HG02759 (cell line): ENCODE results near the gene RFWD3.
"Not testable (repeated sequence)": the region's sequence is repeated elsewhere in the genome, so short reads cannot be mapped to it uniquely, and the experiment has no call there.

ENCODE experiments used
- ATAC-seq: cut with Tn5 transposase; IDR thresholded peaks from one replicate; pipeline ENCODE4 v1.9.1; 2021; ENCODE audit warnings: mild to moderate bottlenecking, moderate library complexity; ENCODE audit not compliant: unreplicated experiment

The RFWD3 gene, protein sequence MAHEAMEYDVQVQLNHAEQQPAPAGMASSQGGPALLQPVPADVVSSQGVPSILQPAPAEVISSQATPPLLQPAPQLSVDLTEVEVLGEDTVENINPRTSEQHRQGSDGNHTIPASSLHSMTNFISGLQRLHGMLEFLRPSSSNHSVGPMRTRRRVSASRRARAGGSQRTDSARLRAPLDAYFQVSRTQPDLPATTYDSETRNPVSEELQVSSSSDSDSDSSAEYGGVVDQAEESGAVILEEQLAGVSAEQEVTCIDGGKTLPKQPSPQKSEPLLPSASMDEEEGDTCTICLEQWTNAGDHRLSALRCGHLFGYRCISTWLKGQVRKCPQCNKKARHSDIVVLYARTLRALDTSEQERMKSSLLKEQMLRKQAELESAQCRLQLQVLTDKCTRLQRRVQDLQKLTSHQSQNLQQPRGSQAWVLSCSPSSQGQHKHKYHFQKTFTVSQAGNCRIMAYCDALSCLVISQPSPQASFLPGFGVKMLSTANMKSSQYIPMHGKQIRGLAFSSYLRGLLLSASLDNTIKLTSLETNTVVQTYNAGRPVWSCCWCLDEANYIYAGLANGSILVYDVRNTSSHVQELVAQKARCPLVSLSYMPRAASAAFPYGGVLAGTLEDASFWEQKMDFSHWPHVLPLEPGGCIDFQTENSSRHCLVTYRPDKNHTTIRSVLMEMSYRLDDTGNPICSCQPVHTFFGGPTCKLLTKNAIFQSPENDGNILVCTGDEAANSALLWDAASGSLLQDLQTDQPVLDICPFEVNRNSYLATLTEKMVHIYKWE

DNA sequence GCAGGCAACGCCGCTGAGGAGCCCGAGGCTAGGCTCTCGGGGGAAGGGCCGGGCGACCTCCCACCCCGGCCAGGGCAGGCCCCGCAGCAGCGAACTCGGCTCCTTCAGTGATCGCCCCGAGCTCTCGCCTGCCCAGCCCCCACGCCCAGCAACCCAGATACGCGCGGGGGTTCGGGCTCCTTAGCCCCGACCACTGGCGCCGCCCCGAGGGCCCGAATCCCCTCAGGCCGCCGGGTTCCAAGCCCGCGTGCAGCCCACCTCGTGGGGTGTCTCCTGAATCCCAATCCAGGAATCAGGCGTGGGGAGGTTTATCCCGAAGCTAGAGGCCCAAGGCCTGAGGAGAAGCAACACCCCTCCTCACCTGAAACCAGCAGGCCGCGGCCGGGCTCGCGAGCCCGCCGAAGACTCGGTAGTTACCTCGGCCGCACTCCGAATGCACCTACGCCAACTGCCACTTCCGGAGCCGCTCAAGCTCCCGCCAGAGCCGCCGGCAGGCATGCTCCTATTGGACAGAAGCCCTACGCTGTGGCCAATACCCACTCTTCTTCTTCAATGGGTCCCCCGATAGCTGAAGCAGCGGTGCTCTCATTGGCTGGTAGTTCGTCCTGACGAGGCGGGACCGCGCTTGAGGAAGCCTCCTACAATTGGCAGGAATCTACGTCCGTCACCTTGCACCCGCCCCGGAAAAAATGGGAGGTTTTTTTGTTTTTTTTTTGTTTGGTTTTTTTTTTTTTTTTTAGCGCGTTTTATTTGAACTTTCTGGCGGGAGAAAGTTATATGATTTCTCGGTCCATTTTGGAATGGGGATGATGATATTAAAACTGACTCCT is at the start of gene RFWD3:
Gene RFWD3 (minus strand): TSS at position 453 of the 830 bp plus-strand sequence. CDS start 5,428 bp downstream, outside the sequence.
- ATAC-seq: peak; percentile 100

DNA sequence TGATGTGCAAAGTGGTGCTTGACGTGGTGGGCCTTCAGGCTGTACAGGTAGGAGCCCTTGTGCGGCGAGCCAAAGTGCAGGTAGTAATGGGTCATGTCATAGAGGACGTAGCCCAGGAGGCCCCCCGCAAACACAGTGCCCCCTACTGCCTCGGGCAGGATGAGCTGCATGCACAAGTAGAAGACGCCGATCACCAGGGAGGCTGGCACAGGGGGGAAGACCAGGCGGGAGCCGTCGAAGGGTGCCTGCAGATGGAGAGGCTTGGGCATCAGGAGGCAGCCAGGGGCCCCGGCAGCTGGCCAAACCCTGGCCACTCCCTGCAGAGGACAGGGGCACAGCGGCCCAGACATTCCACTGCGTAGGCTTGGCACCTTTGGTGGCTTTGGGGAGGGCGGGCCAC is 49.7 kb upstream of the RFWD3 start:
- no peak for ATAC-seq

DNA sequence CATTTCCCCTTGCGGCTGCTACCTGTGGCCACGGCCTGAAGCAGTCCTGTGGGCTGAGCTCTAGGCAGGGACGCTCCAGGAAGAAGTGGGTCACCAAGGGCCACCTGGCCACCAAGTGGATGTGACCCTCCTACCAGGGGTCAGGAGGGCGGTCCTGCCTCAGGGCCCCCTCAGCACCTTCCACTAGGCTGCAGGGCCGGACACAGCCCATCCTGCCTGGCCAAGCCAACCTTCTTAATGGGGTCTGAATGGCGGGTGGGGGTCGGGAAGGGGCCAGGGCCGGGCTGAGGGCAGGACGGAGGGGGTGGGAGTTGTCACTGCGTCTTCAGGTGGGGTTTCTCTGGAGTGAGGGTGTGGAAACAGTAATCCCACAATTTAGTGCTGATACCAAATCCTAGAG is 47.2 kb upstream of the RFWD3 start:
- no peak for ATAC-seq

DNA sequence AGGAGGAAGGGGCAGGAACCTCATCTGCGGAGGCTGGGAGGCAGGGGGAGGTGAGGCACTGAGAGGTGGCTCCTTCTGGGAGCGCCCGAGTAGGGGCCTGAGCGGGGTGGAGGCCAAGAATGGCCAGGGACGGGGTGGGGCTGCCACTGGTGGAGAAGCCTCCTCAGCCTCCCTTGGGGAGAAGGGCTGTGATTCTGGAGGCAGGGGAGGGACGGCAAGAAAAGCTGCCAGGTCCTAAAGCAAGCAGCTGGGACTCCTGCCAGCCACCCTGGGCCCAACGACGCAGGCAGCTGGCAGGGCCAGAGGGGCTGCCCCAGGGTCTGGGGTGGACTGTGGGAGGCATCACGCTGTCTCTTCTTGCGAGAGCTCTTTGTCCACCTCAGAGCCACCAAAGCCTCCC is 46.6 kb upstream of the RFWD3 start:
- no peak for ATAC-seq

DNA sequence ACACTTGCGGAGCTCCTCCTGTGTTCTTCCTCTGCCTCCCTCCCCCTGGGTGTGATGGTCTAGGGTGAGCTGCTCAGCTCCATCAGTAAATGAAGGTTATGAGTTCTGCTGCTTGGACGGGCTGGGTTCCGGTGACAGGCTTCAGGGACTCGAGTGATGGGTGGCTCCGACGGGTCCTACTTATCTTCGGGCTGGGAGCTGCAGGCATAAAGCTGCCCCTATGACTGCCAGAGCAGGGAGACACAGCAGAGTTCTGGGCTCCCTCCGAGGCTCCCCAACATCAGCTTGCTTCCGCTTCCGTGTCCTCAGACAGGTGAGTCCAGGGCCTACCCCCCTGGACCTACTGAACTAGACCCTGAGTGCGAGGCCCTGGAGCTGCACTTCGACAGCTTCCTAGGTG is 45.3 kb upstream of the RFWD3 start:
- ATAC-seq: no peak

DNA sequence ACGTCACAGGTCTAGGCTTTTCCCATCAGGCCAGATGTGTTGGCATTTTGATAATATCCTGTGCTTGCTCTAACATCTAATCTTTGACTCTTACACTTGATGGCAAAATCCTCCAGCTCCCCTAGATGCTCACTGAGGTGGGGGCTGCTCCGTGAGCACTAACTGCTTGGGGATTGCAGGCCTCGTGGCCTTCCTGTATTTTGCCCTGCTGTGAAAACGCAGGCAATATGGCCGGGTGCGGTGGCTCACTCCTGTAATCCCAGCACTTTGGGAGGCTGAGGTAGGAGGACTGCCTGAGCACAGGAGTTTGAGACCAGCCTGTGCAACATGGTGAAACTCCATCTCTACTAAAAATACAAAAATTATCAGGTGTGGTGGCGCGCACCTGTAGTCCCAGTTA is 43.7 kb upstream of the RFWD3 start:
- no peak for ATAC-seq

DNA sequence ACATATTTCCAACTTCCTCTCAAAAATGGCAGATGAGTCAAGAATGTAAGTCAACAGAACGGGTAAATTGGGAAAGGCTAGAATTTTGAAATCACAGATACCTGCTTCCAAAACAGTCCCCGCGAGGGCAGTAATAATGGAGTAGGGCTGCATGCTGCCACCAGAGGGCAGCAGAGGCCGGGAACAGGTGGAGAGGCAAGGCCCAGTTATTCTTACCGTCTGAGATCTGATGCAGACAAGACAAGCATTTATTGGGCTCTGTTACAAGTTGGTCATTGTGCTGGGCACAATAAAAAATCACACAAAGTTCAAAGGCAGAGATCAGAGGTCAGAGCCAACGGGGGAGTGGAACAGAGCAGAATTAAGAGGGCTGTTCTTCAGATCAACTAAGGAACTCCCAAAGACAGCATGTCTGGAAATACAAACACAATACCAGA is 42.8 kb upstream of the RFWD3 start:
- peak; percentile 90 for ATAC-seq

DNA sequence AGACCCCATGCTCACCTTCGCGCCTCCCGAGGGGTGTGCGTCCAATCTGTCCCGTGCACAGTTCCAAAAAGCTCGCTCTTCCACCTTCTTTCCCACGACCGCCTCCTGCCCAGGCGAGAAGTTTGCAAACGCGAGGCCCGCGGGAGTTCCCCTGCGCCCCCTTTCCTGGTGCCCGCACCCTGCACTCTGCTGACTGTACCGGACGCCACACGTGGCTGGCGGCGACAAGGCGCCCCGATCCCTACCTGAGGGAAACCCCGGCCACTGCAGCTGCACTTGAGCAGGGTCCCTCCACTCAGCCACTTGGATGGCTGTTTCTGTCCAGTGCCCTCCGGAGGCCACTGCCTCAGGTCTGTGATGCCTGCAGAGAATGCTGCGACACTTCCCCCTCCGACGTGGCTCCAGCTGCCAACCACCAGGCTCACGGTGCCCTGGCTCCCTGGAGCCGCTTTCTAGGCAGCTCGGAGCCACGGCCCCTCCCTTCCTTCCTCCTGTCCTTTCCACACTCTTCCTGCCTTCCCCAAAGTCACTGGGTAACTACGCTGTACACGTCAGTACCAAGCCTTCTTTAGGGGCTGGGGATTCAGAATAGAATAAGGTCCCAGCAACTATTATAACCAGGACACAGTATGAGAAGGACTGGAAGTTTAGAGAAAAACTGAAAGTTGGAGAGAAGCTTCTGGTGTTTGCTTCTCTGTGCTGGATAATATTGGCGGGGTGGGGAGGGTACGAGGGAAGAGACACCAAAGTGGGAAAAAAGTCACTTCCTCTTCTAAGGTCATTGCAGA is 34.0 kb upstream of the RFWD3 start, which contains the start of gene MLKL:
Gene MLKL (minus strand): TSS at position 425 of the 788 bp plus-strand sequence. CDS start 5,105 bp downstream, outside the sequence.
- ATAC-seq: peak; percentile 40

DNA sequence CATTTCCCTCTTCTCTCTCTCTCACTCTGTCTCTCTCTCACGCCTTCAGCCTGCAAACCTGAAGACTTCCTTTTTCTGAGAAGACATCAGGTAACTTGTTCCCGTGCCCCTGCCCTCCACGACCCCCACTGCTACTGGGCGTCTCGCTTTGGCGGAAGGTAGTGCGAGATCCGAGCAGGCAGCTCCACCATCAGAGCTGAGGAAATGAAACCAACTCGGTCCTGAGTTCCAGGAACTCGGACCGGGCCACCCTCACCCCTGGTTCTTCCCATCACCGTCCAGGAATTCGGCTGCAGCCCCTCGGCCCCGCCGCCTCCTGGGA is 33.4 kb upstream of the RFWD3 start:
- peak; percentile 22 for ATAC-seq

DNA sequence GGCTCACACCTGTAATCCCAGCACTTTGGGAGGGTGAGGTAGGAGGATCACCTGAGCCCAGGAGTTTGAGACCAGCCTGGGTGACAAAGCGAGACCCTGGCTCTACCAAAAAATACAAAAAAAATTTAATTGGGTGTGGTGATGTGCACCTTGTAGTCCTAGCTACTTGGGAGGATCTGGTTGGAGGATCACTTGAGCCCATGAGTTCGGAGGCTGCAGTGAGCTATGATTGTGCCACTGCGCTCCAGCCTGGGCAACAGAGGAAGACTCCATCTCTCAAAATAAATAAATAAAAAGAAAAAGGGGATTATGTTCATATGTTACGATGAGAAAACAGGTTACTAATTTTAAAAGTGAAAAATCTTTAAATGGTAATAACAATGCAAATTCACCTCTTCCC is 33.0 kb upstream of the RFWD3 start:
- ATAC-seq: no peak

DNA sequence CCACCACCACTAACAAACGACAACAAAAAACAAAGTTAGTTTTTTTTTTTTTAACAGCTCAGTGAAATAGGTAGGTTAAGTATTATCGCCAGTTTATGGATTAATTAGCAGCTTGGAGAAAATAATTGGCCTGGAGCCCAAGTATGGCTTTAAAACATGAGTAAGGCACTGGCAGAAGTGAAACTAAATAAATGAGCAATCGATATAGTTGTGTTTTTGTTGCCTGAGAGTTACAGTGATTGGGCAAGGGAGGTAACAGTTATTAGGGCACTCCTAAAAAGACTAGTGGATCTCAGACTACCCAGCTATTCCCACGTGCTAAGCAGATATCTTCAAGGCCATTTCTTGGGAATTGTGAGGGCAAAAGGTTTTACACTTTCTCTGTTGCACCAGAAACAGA is 31.5 kb upstream of the RFWD3 start:
- no peak for ATAC-seq

DNA sequence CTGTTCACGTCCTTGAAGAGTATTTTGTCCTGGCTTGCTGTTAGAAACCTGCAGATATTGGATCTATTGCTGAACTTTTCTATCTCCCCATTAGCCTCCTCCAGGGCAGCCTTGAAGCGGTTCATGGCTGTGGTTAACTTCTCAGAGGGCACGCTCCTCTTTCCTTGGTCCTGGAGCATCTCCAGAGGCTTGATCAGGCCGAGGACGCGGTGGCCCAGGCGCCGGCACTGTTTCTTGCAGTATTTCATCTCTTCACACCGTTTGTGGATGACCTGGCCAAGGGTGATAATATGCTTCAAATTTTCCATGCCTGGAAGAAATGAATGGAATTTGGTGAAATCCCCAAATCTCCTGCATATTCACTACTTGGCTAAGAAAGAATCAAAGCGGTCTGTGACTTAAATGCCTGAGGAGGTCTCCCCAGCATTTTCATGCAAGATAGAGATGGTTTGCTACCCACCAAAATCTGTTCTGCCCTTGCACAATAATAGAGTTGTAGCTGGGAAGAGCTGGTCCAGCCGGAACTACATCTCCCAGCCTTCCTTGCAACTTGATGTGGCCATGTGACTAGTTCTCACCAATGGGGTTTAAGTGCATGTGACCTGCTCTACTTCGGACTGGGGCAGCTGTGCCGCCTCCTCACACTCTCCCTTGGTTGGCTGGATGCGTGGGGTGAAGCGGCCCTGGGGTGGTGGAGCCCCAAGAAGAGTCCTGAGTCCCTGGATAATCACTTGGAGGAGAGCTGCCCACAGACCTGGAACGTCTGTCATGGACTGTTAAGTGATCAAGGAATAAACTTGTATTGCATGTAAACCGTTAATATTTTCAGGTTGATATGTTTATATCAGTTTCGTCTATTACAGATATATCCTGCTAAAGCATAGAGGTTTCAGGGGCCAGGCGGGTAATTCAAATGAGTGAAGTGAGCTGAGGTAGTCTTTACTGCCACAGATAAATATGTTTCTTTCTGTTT is 29.1 kb upstream of the RFWD3 start:
- peak; percentile 88 for ATAC-seq

DNA sequence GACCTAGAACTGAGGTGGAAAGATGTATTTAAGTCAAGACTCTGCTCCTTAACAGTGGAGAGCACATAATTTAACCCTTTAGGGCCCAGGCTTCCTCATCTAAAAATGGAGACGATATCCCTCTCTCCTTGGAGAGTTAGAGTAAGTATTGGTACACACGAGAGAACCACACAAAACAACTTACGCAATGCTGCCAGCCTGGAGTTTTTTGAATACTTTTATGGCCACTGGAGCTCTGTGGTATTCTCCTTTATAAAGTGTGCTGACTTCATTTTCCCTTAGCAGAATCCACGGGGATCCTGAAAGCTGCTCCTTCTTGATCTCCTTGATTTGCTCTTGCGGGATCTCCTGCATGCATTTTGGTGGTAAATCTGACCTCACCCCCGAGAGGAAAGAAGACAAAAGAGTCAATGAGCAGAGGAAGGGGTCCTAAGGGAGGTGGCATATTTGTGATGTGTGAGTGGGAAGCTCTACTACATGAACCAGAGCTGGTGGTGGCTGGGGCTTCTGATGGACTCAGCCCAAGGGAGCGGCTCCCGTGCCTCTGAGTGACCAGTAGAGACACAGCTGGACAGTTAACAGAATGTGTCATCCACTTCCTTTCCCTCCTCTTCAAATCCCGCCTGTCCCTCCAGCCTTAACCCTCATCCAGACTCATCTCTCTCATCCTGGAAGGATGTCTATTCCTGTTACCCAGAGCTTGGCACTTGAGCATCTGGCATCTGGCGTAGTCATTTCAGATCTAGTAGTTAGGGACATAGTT is 24.6 kb upstream of the RFWD3 start:
- no peak for ATAC-seq

DNA sequence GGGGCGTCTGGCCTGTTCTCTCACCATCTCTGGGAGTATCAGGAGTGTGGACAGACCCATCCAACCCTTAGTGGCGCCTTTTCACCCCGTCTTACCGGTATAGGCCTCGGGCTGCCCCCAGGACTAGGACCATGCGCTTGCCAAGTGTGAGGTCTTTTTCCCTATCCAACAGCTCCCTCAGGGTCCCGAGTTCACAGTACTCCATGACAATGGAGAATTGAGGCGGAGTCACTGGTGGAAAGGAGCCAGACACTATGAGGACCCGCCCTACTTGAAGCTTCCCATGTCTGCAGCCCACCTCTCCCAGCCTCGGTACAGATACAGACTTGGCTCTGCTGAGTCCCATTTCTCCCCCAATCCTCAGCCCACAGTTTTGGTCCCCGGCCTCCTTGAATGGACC is 15.9 kb upstream of the RFWD3 start:
- ATAC-seq: no peak

DNA sequence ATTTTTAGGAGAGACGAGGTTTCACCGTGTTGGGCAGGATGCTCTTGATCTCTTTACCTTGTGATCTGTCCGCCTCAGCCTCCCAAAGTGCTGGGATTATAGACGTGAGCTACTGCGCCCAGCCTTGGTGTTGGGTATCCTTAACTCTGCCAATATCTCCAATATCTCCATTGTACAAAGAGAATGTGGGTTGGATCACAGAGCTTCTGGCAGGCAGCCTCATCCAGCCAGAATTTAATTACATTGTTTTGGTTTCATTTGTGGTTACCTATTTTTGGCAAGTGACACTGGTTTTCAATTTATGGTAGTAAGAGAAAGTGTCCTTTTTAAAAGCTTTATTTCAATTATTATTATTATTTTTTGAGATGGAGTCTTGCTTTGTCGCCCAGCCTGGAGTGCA is 14.0 kb upstream of the RFWD3 start:
- no peak for ATAC-seq

DNA sequence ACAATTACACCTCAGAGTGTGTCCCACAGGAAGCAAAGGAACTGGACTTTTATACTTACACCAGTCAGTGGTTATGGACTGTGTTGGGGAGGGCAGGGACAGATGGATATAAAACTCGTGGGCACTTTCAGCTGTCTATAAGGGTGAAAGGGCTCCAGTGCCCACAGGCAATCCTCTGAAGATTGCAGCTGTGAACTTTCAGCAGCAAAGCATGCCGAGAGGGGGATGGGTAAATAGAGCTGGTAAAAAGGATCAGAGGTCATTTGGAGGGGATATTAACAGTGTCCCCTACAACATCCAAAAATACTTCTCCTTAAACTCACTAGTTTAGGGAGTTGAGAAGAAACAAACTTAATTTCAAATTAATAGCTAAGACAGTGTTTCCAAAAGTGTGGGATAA is 13.3 kb upstream of the RFWD3 start:
- ATAC-seq: no peak

DNA sequence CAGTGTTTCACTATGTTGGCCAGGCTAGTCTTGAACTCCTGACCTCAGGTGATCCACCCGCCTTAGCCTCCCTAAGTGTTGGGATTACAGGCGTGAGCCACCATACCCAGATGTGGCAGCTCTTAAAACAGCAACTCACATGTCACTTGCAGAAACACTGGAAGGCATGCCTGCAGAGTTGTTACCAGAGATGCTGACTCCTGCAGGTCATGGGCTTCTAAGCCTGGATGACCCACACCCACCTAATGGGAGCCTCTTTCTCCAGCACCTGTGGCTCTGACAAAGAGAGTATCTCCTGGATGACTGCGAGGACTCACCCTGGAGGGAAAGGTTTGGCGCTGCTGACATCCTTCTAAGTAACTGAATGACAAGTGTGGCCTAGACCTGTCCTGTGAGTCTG is 11.2 kb upstream of the RFWD3 start:
- no peak for ATAC-seq

DNA sequence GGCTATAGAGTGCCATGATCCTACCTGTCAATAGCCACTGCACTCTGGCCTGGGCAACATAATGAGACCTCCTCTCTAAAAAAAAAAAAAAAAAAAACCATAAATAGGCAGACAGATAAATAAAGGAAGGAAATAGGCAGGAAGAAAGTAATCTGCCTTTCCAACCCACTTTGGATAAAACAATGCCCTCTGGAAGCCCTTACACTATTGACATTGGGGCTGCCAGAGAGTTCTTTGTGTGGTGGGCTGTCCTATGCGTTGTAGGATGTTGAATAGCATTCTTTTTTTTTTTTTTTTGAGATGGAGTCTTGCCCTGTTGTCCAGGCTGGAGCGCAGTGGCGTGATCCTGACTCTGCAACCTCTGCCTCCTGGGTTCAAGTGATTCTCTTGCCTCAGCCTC is 7.2 kb upstream of the RFWD3 start:
- ATAC-seq: no peak

DNA sequence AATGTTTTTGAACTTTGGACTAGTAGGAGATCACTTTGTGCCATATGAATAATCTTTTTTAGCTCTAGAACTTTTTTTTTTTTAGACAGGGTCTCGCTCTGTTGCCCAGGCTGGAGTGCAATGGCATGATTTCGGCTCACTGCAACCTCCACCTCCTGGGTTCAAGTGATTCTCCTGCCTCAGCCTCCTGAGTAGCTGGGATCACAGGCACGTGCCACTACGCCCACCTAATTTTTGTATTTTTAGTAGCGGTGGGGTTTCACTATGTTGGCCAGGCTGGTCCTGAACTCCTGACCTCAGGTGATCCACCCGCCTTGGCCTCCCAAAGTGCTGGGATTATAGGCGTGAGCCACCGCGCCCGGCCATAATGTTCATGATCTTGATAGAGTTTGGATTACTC is 2.2 kb upstream of the RFWD3 start:
- not testable (repeated sequence) for ATAC-seq
